ENCODE results near the gene SPRED3.
"Not testable (repeated sequence)": the region's sequence is repeated elsewhere in the genome, so short reads cannot be mapped to it uniquely, and the experiment has no call there.

Gene SPRED3

GRCh38 chr19:38389101-38389925 is 816 bp downstream of the SPRED3 start:
- DNase-seq (ENCODE audit: extremely low read depth in 1 of 2, low read depth in 1 of 2) = no peak

DNA sequence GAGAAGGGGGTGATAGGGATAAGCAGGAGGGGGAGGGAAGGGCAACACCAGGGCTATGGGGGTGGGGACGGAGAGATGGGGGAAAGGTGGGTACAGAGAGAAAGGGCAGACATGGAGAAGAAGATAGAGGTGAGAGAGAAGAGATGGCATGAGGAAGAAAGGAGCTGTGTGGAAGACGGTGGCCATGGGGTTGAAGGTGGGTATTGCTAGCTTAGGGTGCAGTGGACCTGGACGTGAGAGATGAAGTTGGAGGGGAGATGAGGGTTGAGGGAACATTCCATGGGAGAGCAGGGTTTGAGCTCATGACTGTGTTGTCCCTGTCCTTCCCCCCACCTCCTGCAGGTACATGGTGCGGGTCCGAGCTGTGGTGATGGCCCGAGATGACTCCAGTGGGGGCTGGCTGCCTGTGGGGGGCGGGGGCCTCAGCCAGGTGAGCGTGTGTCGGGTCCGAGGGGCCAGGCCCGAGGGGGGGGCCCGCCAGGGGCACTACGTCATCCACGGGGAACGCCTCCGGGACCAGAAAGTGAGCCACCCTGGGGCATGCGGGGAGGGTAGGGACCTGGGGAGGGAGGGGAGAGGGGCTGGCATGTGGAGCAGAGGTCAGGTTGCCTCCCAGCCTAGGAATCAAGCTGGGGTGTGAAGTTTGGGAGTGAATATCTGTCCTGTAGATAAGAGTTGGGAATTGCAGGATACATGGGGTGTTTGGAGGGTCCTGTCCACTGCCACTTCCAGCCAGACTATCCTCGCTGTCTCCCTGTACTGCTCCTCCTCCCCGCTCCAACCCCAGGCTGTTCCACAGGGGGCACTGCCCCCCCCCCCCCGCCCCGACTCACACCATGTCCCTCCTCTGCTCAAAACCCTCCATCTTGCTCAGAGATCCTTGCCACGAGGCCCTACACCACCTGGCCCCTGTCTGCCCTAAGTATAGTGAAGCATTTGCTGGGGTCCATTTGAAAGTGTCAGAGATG is 1.7 kb downstream of the SPRED3 start:
- no peak for DNase-seq (ENCODE audit: extremely low read depth in 1 of 2, low read depth in 1 of 2)

DNA sequence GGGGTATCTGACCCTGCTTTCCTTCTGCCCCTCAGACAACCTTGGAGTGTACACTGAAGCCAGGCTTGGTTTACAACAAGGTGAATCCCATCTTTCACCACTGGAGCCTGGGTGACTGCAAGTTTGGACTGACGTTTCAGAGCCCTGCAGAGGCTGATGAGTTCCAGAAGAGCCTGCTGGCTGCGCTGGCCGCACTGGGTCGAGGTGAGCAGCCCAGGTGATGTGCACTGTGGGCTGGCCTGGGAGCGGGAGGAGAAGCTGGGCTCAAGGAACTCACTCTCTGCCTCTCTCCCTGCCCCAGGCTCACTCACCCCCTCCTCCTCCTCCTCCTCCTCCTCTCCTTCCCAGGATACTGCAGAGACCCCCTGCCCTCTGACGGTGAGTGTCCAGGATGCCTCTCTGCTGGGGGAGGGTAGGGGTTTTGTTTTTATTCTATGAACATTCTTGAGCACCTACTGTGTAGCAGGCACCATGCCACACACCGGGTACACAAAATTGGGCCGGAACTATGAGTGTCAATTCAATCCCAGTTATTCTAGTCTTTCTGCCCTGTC is 3.5 kb downstream of the SPRED3 start:
- no peak for DNase-seq (ENCODE audit: extremely low read depth in 1 of 2, low read depth in 1 of 2)

DNA sequence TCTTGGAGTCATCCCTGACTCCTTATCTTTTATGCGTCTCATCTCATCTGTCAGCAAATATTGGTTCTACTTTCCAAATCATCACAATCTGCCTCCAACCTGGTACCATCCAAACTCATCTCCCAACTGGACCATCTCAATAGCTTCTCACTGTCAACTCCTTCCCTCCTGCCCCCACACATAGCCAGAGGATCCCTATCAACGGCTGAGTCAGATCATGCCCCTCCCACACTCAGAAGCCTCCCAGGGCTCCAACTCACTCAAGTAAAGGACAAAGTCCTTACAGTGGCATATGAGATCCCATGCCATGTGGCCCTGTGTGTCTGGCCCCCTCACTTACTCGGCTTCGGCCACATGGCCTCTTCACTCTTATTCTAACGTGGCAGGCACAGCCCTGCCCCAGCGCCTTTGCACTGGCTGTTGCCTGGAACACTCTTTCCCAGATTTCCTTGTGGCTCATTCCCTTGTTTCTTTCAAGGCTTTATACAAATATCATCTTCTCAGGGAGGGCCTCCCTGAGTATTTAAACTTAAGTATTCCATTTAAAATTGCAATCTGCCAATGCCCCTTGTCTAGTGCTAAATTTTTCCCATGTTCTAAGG is 4.3 kb downstream of the SPRED3 start:
- no peak for DNase-seq (ENCODE audit: extremely low read depth in 1 of 2, low read depth in 1 of 2)

GRCh38 chr19:38394488-38394887 is 6.0 kb downstream of the SPRED3 start:
- DNase-seq (ENCODE audit: extremely low read depth in 1 of 2, low read depth in 1 of 2) = peak; percentile 53 to 80

DNA sequence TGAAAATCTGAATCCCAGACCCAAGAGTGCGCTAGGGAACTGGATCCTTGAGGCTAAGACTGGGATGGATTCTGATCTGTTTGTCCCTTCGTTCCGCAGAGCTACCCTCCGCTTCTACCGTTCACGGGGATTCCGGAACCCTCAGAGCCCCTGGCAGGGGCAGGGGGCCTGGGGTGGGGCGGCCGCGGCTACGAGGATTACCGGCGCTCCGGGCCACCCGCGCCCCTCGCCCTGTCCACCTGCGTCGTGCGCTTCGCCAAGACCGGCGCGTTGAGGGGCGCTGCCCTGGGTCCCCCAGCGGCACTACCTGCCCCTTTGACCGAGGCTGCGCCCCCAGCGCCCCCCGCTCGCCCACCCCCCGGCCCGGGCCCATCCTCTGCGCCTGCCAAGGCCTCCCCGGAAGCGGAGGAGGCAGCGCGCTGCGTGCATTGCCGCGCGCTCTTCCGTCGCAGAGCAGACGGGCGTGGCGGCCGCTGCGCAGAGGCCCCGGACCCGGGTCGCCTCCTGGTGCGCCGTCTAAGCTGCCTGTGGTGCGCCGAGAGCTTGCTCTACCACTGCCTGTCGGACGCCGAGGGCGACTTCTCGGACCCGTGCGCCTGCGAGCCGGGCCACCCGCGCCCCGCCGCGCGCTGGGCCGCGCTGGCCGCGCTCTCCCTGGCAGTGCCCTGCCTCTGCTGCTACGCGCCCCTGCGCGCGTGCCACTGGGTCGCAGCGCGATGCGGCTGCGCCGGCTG is 7.1 kb downstream of the SPRED3 start:
- no peak for DNase-seq (ENCODE audit: extremely low read depth in 1 of 2, low read depth in 1 of 2)

- no peak for DNase-seq (ENCODE audit: extremely low read depth in 1 of 2, low read depth in 1 of 2)
Measured at GRCh38 chr19:38399081-38399480, 10.6 kb downstream of the SPRED3 start.

- DNase-seq (ENCODE audit: extremely low read depth in 1 of 2, low read depth in 1 of 2) = no peak
Measured at GRCh38 chr19:38399537-38399936, 11.0 kb downstream of the SPRED3 start.

GRCh38 chr19:38400361-38400760 is 11.9 kb downstream of the SPRED3 start:
- DNase-seq (ENCODE audit: extremely low read depth in 1 of 2, low read depth in 1 of 2) = no peak

- no peak for DNase-seq (ENCODE audit: extremely low read depth in 1 of 2, low read depth in 1 of 2)
Measured at GRCh38 chr19:38401148-38401547, 12.7 kb downstream of the SPRED3 start.

- DNase-seq (ENCODE audit: extremely low read depth in 1 of 2, low read depth in 1 of 2) = no peak
Measured at GRCh38 chr19:38402623-38402966, 14.1 kb downstream of the SPRED3 start.

GRCh38 chr19:38402967-38403674 is 14.6 kb downstream of the SPRED3 start, which contains the start of gene FAM98C:
FAM98C (plus strand) TSS chr19:38403093; CDS start chr19:38403154, 61 bp downstream.
- DNase-seq (ENCODE audit: extremely low read depth in 1 of 2, low read depth in 1 of 2) = peak; percentile 94 to 96

DNA sequence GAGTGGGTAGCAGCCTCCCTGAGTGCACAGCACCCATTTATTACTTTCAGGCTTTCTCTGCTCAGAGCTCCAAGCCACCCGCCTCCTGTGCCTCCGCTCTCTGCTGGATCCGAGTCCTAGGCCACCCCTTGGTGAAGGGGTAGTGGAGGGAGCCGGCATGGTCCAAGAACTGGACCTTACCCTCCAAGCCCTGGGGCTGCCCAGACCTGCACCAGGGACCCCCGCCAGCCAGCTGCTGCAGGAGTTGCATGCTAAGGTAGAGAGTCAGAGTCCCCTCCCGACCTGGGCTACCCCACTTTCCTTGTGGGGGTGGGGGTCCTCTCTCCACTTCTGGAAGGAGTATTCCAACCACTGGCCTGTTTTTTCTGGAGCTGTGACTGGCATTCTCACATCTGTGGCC is 16.4 kb downstream of the SPRED3 start:
- no peak for DNase-seq (ENCODE audit: extremely low read depth in 1 of 2, low read depth in 1 of 2)

- DNase-seq (ENCODE audit: extremely low read depth in 1 of 2, low read depth in 1 of 2) = no peak
Measured at GRCh38 chr19:38405276-38405675, 16.8 kb downstream of the SPRED3 start.

GRCh38 chr19:38409631-38410133 is 21.2 kb downstream of the SPRED3 start:
- no peak for DNase-seq (ENCODE audit: extremely low read depth in 1 of 2, low read depth in 1 of 2)

DNA sequence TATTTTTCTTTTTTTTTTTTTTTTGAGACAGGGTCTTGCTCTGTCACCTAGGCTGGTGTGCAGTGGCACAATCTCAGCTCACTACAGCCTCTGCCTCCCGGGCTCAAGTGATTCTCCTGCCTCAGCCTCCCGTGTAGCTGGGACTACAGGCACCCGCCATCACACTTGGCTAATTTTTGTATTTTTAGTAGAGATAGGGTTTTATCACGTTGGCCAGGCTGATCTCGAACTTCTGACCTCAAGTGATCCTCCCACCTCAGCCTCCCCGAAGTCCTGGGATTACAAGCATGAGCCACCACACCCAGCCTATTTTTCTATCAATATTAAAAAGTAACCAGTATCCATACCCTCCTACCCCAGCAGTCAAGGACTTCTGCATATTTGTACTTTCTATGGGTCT is 21.9 kb downstream of the SPRED3 start:
- not testable (repeated sequence) for DNase-seq (ENCODE audit: extremely low read depth in 1 of 2, low read depth in 1 of 2)

- DNase-seq (ENCODE audit: extremely low read depth in 1 of 2, low read depth in 1 of 2) = no peak
Measured at GRCh38 chr19:38411041-38411712, 22.7 kb downstream of the SPRED3 start.

DNA sequence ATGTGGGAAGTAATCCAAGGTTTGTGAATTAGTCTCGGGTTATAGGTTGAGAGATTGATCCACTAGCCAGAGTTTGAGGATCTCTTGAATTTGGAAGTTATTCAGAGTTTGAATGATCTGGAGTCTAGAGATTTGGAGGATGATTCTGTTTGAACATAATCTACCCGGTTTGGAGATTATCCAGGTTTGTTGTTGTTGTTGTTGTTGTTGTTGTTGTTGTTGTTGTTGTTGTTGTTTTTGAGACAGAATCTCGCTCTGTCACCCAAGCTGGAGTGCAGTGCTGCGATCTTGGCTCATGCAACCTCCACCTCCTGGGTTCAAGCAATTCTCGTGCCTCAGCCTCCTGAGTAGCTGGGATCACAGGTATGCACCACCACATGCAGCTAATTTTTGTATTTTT is 23.4 kb downstream of the SPRED3 start:
- DNase-seq (ENCODE audit: extremely low read depth in 1 of 2, low read depth in 1 of 2) = not testable (repeated sequence)

DNA sequence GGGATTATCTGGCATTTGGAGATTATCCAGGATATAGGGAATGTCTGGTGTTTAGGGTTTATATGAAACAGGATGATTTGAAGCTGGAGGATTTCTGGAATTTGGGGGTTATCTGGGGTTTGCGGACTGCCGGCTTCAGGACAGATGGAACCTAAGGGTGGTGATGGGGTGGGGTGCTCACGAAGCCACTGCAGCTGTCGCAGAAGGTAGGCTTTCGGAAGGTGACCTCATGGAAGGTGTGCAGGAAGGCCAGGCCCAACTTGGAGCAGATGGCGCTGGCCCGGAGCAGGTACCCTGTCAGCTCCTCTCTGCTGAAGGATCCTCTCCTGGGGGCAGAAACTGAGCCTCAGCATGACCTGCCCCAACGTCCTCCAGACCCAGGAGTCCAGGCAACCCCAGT is 24.0 kb downstream of the SPRED3 start:
- no peak for DNase-seq (ENCODE audit: extremely low read depth in 1 of 2, low read depth in 1 of 2)
